Measurements from ENCODE around the gene TRRAP.

TRRAP gene

GRCh38 chr7:99046722-99047121 lies 168.4 kb downstream of the TRRAP start:
- Mint-ChIP-seq H3K36me3 (ENCODE audit: insufficient read depth) (peaks cover 88% of the 10 kb centered on the region), H3K4me1 (ENCODE audit: low read depth in 2 of 2) (no peaks in the 10 kb centered on the region)

GRCh38 chr7:99047526-99048077 lies 169.3 kb downstream of the TRRAP start:
- H3K27me3 Mint-ChIP-seq, result no peaks in the 10 kb centered on the region
- peaks cover 87% of the 10 kb centered on the region for H3K36me3 Mint-ChIP-seq (ENCODE audit: insufficient read depth)
- H3K9me3 Mint-ChIP-seq, result no peaks in the 10 kb centered on the region

More at GRCh38 chr7:99046722-99047121, 168.4 kb downstream of the TRRAP start:
- Mint-ChIP-seq H3K27ac (peak overlapping the region in 1 of 2 donors; percentile 53), H3K9me3 (no peaks in the 10 kb centered on the region), H3K4me3 (no peak overlapping the region), H3K27me3 (no peaks in the 10 kb centered on the region)
- DNase-seq (no peak), ATAC-seq (replicated peaks) (no peak)

GRCh38 chr7:99050971-99051370 lies 172.6 kb downstream of the TRRAP start:
- no peak for DNase-seq
- Mint-ChIP-seq H3K27ac (peak overlapping the region in 1 of 2 donors; percentile 56), H3K27me3 (no peaks in the 10 kb centered on the region), H3K36me3 (ENCODE audit: insufficient read depth) (peaks cover 83% of the 10 kb centered on the region), H3K4me1 (ENCODE audit: low read depth in 2 of 2) (no peaks in the 10 kb centered on the region), H3K9me3 (no peaks in the 10 kb centered on the region), H3K4me3 (no peak overlapping the region)
- no peak for ATAC-seq (replicated peaks)

More at GRCh38 chr7:99047526-99048077, 169.3 kb downstream of the TRRAP start:
- no peak overlapping the region for H3K4me3 Mint-ChIP-seq
- H3K27ac Mint-ChIP-seq, result no peak overlapping the region
- ATAC-seq (replicated peaks) (no peak), DNase-seq (no peak)
- H3K4me1 Mint-ChIP-seq (ENCODE audit: low read depth in 2 of 2), result no peaks in the 10 kb centered on the region

- ATAC-seq (replicated peaks) (no peak), DNase-seq (no peak)
- Mint-ChIP-seq H3K9me3 (no peaks in the 10 kb centered on the region), H3K27me3 (no peaks in the 10 kb centered on the region), H3K27ac (peak overlapping the region in 1 of 2 donors; percentile 6), H3K4me1 (ENCODE audit: low read depth in 2 of 2) (no peaks in the 10 kb centered on the region), H3K36me3 (ENCODE audit: insufficient read depth) (peaks cover 69% of the 10 kb centered on the region), H3K4me3 (no peak overlapping the region)
Observed at GRCh38 chr7:99054781-99055180, 176.4 kb downstream of the TRRAP start.

DNA sequence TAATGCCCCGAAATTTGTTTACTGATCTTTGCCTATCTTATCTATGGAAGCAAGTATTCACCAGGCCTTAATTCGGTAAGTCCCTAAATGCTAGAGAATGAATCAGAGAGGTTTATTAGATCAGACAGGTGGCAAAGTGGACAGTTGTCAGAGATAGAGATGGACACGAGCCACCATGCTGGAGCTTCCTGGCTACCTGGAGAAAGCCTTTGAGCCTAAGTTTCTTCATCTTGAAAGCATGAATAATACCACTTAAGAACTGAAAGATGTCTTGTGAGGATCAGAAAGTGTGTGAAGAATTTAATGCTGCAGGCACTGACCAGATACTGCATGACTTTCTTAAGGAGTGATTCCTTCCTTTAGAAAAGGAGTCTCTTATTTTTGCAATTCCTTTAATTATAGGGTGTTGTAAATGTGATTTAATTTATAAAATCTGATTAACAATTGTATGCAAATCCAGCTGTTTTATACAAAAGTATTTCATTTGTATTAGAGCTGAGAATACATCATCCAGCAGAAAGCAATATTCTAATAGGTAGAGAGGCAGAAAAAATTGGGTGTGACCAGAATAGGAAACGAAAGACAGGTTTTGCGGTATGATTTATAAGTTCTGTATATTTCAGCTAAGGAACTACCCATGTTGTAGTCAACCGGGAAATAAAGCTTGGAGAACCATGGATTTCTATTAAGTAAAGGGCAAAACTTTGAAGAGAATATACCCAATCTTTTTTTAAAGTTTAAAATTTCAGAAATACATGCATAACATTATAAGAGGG lies 182.9 kb downstream of the TRRAP start:
- H3K4me3 Mint-ChIP-seq, result no peak overlapping the region
- H3K27ac Mint-ChIP-seq, result peak overlapping the region in 1 of 2 donors; percentile 17
- peaks cover 6 to 8% of the 10 kb centered on the region in 2 donors for H3K4me1 Mint-ChIP-seq (ENCODE audit: low read depth in 2 of 2)
- no peaks in the 10 kb centered on the region for H3K9me3 Mint-ChIP-seq
- no peak for ATAC-seq (replicated peaks)
- H3K27me3 Mint-ChIP-seq, result no peaks in the 10 kb centered on the region
- peaks cover 19% of the 10 kb centered on the region for H3K36me3 Mint-ChIP-seq (ENCODE audit: insufficient read depth)
- DNase-seq, result no peak

Data from effector memory CD8-positive, alpha-beta T cell (primary cell).